Astrocyte (in vitro differentiated cells and primary cell): ENCODE measurements around the gene NTN1.

Experiments used
- CTCF ChIP-seq: IDR thresholded peaks from 2 replicates; pipeline ENCODE4 v1.5.1; 2011; ENCODE audit warnings: low read depth, mild to moderate bottlenecking, inconsistent platforms, low read length, moderate library complexity; ENCODE audit not compliant: insufficient read depth
- EZH2 ChIP-seq: IDR thresholded peaks from 2 replicates; pipeline ENCODE4 v1.6.1; 2012; ENCODE audit warnings: mild to moderate bottlenecking, low read length, inconsistent platforms; ENCODE audit not compliant: insufficient read depth

GRCh38 chr17:9269350-9270035, 248.2 kb downstream of the NTN1 start:
- TF ChIP-seq CTCF (no peak), EZH2 (no peak)
